Caco-2 (cell line): Measurements from ENCODE around the gene CLDN7. TPM values are rescaled to one million over a fixed set of nuclear protein-coding genes. Genes with fewer than 3 reads are reported as not detected.

Experiments used
- BruUV-seq: library from RNA; stranded (reverse); fragments of 400-500 nt; replicated peaks from 2 replicates; lab custom pipeline; 2021; lab: Mats Ljungman, UMichigan
- CTCF ChIA-PET: fragments of 300-600 bp; sonication (Branson Sonifier 250); formaldehyde crosslinking; loops from one replicate; lab custom pipeline; 2022; ENCODE audit warnings: antibody characterized with exemption; lab: Charles Lee
- POLR2A ChIA-PET: fragments of 300-600 bp; sonication (Branson Sonifier 250); formaldehyde crosslinking; loops from one replicate; lab custom pipeline; 2022; ENCODE audit warnings: antibody characterized with exemption; lab: Charles Lee
- DNase-seq, 2 experiments: peaks; one replicate each; pipeline versions ENCODE4 v3.0.0 to v3.0.0-alpha.2; 2020 to 2022
- H3K27me3 ChIP-seq: replicated peaks from 2 replicates; pipeline ENCODE4 v1.6.0; 2011; ENCODE audit warnings: low read length; ENCODE audit not compliant: control insufficient read depth, insufficient read depth
- H3K36me3 ChIP-seq: 2 replicates; pipeline ENCODE4 v1.5.1; 2011; ENCODE audit warnings: low read length; ENCODE audit not compliant: control insufficient read depth, insufficient read depth
- H3K4me1 ChIP-seq: fragments of 250-450 bp; sonication (Bioruptor Pico); 2 replicates; pipeline ENCODE4 v1.5.1; 2020; ENCODE audit warnings: mild to moderate bottlenecking
- H3K4me3 ChIP-seq: 2 replicates; pipeline ENCODE4 v1.5.1; 2011; ENCODE audit warnings: low read depth, mild to moderate bottlenecking, control low read depth, low read length
- H3K9me3 ChIP-seq: fragments of 250-450 bp; sonication (Bioruptor Pico); 2 replicates; pipeline ENCODE4 v1.5.1; 2020; ENCODE audit warnings: mild to moderate bottlenecking, moderate library complexity
- H3K27ac Mint-ChIP-seq: one replicate; pipeline ENCODE4 v1.8.0; 2022; ENCODE audit warnings: mixed read lengths; ENCODE audit not compliant: unreplicated experiment
- H3K27me3 Mint-ChIP-seq: one replicate; pipeline ENCODE4 v1.8.0; 2022; ENCODE audit warnings: mixed read lengths; ENCODE audit not compliant: insufficient read depth, unreplicated experiment
- H3K36me3 Mint-ChIP-seq: one replicate; pipeline ENCODE4 v1.8.0; 2022; ENCODE audit warnings: mild to moderate bottlenecking, mixed read lengths; ENCODE audit not compliant: insufficient read depth, unreplicated experiment
- H3K4me1 Mint-ChIP-seq: one replicate; pipeline ENCODE4 v1.8.0; 2022; ENCODE audit warnings: low read depth, mixed read lengths; ENCODE audit not compliant: unreplicated experiment
- H3K4me3 Mint-ChIP-seq: one replicate; pipeline ENCODE4 v1.8.0; 2022; ENCODE audit warnings: mild to moderate bottlenecking, moderate library complexity, mixed read lengths; ENCODE audit not compliant: unreplicated experiment
- H3K9me3 Mint-ChIP-seq: one replicate; pipeline ENCODE4 v1.8.0; 2022; ENCODE audit warnings: mixed read lengths; ENCODE audit not compliant: unreplicated experiment
- CTCF ChIP-seq, 2 experiments: fragments of 200-600 bp in 1 of 2; IDR thresholded peaks; 1 replicate in 1 of 2; 2 replicates in 1 of 2; pipeline versions ENCODE4 v1.5.1 to v1.8.0; 2011 to 2022; ENCODE audit warnings: antibody characterized with exemption in 1 of 2, control low read depth in 1 of 2, inconsistent platforms in 1 of 2, low read depth in 1 of 2, low read length in 1 of 2, mild to moderate bottlenecking in 1 of 2, moderate library complexity in 1 of 2; ENCODE audit not compliant: insufficient read depth in 1 of 2, severe bottlenecking in 1 of 2, unreplicated experiment in 1 of 2
- intact Hi-C: fragments of 100-400 bp; cut with micrococcal nuclease; formaldehyde crosslinking; loops from one replicate; pipeline ENCODE4 v1.10.0; 2022; ENCODE audit not compliant: unreplicated experiment
- total RNA-seq: library from RNA; stranded (reverse); gene quantifications from 2 replicates; pipeline ENCODE4 v1.2.3, GENCODE V29; 2022

Gene CLDN7
- total RNA-seq, 1 experiment from 2014 or later = 111 TPM

- no peak for DNase-seq
- ChIA-PET POLR2A (no interaction called here), CTCF (no interaction called here)
- Mint-ChIP-seq H3K27ac (no peak overlapping the region), H3K27me3 (no peaks in the 10 kb centered on the region), H3K9me3 (no peaks in the 10 kb centered on the region), H3K4me1 (peaks cover 6% of the 10 kb centered on the region), H3K4me3 (no peak overlapping the region), H3K36me3 (peaks cover 45% of the 10 kb centered on the region)
- Histone ChIP-seq H3K36me3 (no peaks in the 10 kb centered on the region; the same call in 1 of the 2 replicates), H3K4me3 (no peak overlapping the region), H3K9me3 (no peaks in the 10 kb centered on the region), H3K4me1 (no peaks in the 10 kb centered on the region), H3K27me3 (no peaks in the 10 kb centered on the region)
- intact Hi-C loops = no loop called here
- BruUV-seq = no TSS peak
- TF ChIP-seq CTCF (IDR thresholded peaks at IDR 0.05; ENCODE audit: insufficient read depth in 1 of 2, low read depth in 1 of 2, low read length in 1 of 2, severe bottlenecking in 1 of 2, unreplicated experiment in 1 of 2) = no peak
Measured at GRCh38 chr17:7228920-7229319, 33.4 kb downstream of the CLDN7 start.

GRCh38 chr17:7226721-7227710, 35.3 kb downstream of the CLDN7 start:
- H3K9me3 ChIP-seq = no peaks in the 10 kb centered on the region
- H3K36me3 ChIP-seq = no peaks in the 10 kb centered on the region; the same call in 1 of the 2 replicates
- no peaks in the 10 kb centered on the region for H3K9me3 Mint-ChIP-seq
- DNase-seq = no peak
- no peak overlapping the region for H3K27ac Mint-ChIP-seq
- BruUV-seq = no TSS peak
- H3K27me3 Mint-ChIP-seq = no peaks in the 10 kb centered on the region
- ChIA-PET POLR2A (no interaction called here), CTCF (no interaction called here)
- no peaks in the 10 kb centered on the region for H3K27me3 ChIP-seq
- H3K36me3 Mint-ChIP-seq = peaks cover 51% of the 10 kb centered on the region
- peaks cover 2% of the 10 kb centered on the region for H3K4me1 Mint-ChIP-seq
- no peak for TF ChIP-seq CTCF (IDR thresholded peaks at IDR 0.05; ENCODE audit: insufficient read depth in 1 of 2, low read depth in 1 of 2, low read length in 1 of 2, severe bottlenecking in 1 of 2, unreplicated experiment in 1 of 2)
- intact Hi-C loops = no loop called here
- no peak overlapping the region for H3K4me3 ChIP-seq
- no peak overlapping the region for H3K4me3 Mint-ChIP-seq
- H3K4me1 ChIP-seq = no peaks in the 10 kb centered on the region

GRCh38 chr17:7225711-7226331, 36.5 kb downstream of the CLDN7 start:
- CTCF ChIA-PET = no interaction called here
- Mint-ChIP-seq H3K4me3 (no peak overlapping the region), H3K9me3 (no peaks in the 10 kb centered on the region), H3K36me3 (peaks cover 51% of the 10 kb centered on the region), H3K27me3 (no peaks in the 10 kb centered on the region), H3K4me1 (no peaks in the 10 kb centered on the region), H3K27ac (no peak overlapping the region)
- Histone ChIP-seq H3K4me3 (no peak overlapping the region), H3K27me3 (no peaks in the 10 kb centered on the region), H3K4me1 (peaks cover 3% of the 10 kb centered on the region), H3K9me3 (no peaks in the 10 kb centered on the region), H3K36me3 (no peaks in the 10 kb centered on the region; the same call in 1 of the 2 replicates)
- intact Hi-C loops = no loop called here
- no peak for TF ChIP-seq CTCF (IDR thresholded peaks at IDR 0.05; ENCODE audit: insufficient read depth in 1 of 2, low read depth in 1 of 2, low read length in 1 of 2, severe bottlenecking in 1 of 2, unreplicated experiment in 1 of 2)
- DNase-seq = no peak
- BruUV-seq = no TSS peak
- POLR2A ChIA-PET = no interaction called here
